ENCODE data around the gene FAM47E.

DNA sequence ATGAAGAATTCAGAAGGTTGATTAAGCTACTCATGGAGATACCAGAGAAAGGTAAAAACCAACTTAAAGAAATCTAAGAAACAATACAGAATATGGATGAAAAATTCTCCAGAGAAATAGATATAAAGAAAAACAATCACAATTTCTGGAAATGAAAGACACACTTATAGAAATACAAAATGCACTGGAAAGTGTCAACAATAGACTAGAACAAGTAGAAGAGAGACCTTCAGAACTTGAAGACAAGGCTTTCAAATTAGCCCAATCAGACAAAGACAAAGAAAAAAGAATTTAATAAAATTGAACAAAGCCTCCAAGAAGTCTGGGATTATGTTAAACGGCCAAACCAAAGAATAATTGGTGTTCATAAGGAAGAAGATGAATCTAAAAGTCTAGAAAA is 64.6 kb downstream of the FAM47E start:
- no peak for TF ChIP-seq EZH2phosphoT487 (IDR thresholded peaks at IDR 0.05; ENCODE audit: borderline replicate concordance, low read length)
- TF ChIP-seq, protein P1, sequence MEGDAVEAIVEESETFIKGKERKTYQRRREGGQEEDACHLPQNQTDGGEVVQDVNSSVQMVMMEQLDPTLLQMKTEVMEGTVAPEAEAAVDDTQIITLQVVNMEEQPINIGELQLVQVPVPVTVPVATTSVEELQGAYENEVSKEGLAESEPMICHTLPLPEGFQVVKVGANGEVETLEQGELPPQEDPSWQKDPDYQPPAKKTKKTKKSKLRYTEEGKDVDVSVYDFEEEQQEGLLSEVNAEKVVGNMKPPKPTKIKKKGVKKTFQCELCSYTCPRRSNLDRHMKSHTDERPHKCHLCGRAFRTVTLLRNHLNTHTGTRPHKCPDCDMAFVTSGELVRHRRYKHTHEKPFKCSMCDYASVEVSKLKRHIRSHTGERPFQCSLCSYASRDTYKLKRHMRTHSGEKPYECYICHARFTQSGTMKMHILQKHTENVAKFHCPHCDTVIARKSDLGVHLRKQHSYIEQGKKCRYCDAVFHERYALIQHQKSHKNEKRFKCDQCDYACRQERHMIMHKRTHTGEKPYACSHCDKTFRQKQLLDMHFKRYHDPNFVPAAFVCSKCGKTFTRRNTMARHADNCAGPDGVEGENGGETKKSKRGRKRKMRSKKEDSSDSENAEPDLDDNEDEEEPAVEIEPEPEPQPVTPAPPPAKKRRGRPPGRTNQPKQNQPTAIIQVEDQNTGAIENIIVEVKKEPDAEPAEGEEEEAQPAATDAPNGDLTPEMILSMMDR (IDR thresholded peaks at IDR 0.05; ENCODE audit: low read depth, low read length, poor library complexity, severe bottlenecking) = no peak

Data from DOHH2 (cell line).